ENCODE results near the gene SAMD5.

DNA sequence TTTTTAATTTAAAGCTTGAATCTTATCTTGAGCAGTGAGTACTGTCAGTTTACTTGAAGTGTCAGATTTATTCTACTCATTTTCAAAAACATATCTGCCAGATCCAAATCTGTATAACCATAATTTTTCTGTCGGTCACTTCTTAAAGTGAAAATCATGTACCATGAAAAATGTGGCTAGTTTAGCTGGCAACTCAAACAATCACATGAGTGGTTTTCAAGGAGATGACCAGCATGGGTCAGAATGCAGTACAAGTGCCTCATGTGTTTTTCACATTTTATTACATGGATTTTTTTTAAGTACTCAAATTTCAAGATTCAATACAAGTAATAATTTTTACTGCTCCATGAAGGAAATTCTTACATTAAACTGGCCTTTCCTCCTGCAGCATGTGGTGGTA, 11.0 kb upstream of the SAMD5 start:
- TF ChIP-seq, protein P1, sequence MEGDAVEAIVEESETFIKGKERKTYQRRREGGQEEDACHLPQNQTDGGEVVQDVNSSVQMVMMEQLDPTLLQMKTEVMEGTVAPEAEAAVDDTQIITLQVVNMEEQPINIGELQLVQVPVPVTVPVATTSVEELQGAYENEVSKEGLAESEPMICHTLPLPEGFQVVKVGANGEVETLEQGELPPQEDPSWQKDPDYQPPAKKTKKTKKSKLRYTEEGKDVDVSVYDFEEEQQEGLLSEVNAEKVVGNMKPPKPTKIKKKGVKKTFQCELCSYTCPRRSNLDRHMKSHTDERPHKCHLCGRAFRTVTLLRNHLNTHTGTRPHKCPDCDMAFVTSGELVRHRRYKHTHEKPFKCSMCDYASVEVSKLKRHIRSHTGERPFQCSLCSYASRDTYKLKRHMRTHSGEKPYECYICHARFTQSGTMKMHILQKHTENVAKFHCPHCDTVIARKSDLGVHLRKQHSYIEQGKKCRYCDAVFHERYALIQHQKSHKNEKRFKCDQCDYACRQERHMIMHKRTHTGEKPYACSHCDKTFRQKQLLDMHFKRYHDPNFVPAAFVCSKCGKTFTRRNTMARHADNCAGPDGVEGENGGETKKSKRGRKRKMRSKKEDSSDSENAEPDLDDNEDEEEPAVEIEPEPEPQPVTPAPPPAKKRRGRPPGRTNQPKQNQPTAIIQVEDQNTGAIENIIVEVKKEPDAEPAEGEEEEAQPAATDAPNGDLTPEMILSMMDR (IDR thresholded peaks at IDR 0.05) = no peak
- TF ChIP-seq ZFX (IDR thresholded peaks at IDR 0.05; ENCODE audit: borderline replicate concordance) = no peak
